GM12892 (cell line): Measurements from ENCODE around the gene TMC5.

Experiments used
- POLR2A ChIP-seq: IDR thresholded peaks from 2 replicates; pipeline ENCODE4 v1.6.1; 2011; ENCODE audit warnings: low read depth, low read length, control low read depth
- POLR2AphosphoS5 ChIP-seq: IDR thresholded peaks from 2 replicates; pipeline ENCODE4 v1.6.1; 2011; ENCODE audit warnings: low read depth, low read length, control low read depth
- TAF1 ChIP-seq: IDR thresholded peaks from 2 replicates; pipeline ENCODE4 v1.6.1; 2011; ENCODE audit warnings: low read depth, mild to moderate bottlenecking, control low read depth, low read length, borderline replicate concordance

DNA sequence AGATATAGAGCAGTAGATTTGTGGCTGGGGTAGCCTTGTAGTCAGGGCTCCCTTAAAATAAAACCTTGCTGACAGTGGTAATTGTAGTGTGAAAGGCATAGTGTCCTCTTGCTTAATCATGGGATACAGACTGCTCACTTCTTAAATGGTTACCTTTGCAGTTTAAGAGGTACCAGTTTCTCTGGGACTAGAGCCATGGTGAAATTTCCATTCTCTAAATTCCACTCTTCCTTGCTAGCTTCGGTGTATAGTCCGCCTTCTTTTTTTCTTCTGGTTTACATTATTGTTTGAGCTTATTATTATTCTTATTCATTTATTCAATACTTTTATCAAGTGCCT, 107.7 kb downstream of the TMC5 start:
- TF ChIP-seq POLR2A (no peak), POLR2AphosphoS5 (peak; percentile 66; the same call in 1 of the 2 replicates), TAF1 (no peak)
